ENCODE measurements around the gene MACROD2.

DNA sequence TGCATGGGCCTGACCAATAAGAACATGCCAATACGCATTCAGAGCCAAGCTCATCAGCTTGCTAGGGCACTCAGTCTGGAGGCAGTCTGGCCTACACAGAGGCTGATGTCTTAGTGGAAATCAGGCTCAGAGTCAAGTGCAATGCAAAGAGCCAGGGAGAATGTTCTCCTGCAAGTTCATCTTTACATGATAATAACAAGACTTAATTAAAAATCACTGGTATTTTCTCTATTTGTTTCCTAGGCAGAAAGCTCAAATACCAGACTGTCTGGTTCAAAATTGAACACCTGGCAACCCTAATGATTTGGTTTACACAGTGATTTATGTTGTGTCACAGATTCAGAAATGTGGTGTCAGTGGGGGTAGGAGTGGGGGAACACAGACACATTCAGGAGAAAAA, 1031.4 kb downstream of the MACROD2 start:
- TF ChIP-seq, protein P1, sequence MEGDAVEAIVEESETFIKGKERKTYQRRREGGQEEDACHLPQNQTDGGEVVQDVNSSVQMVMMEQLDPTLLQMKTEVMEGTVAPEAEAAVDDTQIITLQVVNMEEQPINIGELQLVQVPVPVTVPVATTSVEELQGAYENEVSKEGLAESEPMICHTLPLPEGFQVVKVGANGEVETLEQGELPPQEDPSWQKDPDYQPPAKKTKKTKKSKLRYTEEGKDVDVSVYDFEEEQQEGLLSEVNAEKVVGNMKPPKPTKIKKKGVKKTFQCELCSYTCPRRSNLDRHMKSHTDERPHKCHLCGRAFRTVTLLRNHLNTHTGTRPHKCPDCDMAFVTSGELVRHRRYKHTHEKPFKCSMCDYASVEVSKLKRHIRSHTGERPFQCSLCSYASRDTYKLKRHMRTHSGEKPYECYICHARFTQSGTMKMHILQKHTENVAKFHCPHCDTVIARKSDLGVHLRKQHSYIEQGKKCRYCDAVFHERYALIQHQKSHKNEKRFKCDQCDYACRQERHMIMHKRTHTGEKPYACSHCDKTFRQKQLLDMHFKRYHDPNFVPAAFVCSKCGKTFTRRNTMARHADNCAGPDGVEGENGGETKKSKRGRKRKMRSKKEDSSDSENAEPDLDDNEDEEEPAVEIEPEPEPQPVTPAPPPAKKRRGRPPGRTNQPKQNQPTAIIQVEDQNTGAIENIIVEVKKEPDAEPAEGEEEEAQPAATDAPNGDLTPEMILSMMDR (IDR thresholded peaks at IDR 0.05): no peak
- no peak for TF ChIP-seq POLR2A (IDR thresholded peaks at IDR 0.05)

All from ovary (tissue), 3 donors.